ENCODE results near the gene SLMAP.

- TF ChIP-seq POLR2AphosphoS5 (IDR thresholded peaks at IDR 0.05; ENCODE audit: low read depth, low read length) (no peak), CTCF (IDR thresholded peaks at IDR 0.05) (no peak), MXI1 (IDR thresholded peaks at IDR 0.05; ENCODE audit: low read depth, low read length) (no peak), JUND (IDR thresholded peaks at IDR 0.05) (no peak), FOXJ3 (CRISPR knock-in tag; IDR thresholded peaks at IDR 0.05) (no peak), FOSL2 (IDR thresholded peaks at IDR 0.05; ENCODE audit: borderline replicate concordance, low read depth) (no peak), ELF1 (IDR thresholded peaks at IDR 0.05) (no peak), CHD2 (IDR thresholded peaks at IDR 0.05; ENCODE audit: low read length, partially characterized antibody) (no peak), EP300 (IDR thresholded peaks at IDR 0.05; ENCODE audit: borderline replicate concordance in 1 of 2, low read depth in 1 of 2, low read length in 1 of 2) (no peak), YY1 (IDR thresholded peaks at IDR 0.05; ENCODE audit: low read depth) (no peak), EZH2phosphoT487 (IDR thresholded peaks at IDR 0.05; ENCODE audit: borderline replicate concordance, low read depth) (no peak)
Observed at GRCh38 chr3:57972531-57973111, 216.5 kb downstream of the SLMAP start.

Data from SK-N-SH (cell line).